Measurements from ENCODE around the gene NBPF3. TPM values are rescaled to one million over a fixed set of nuclear protein-coding genes. Genes with fewer than 3 reads are reported as not detected.

NBPF3 gene
- total RNA-seq, 1 experiment from 2014 or later: 21.4 TPM

DNA sequence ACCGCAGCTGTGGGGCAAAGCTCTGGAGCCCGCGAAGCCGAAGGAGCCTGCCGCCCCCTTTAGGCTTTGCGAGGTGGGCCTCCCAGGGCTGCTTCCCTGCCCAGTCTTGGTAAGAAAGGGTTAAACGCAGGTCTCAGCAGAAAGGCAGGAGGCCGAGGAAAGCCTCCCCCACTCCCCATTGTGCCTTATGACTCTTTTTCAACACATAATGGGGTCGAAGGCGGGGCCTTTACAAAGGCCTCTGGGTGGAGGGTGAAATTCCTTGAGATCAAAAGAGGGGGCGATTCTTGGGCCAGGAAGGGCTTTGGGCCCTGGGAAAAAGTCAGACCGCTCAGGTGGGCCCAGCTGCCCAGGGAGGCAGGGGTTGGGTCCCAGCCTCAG is 70.2 kb downstream of the NBPF3 start:
- H3K27me3 Mint-ChIP-seq (ENCODE audit: low read depth): peaks cover 21% of the 10 kb centered on the region
- peaks cover 35% of the 10 kb centered on the region for H3K4me1 Mint-ChIP-seq
- ChIA-PET POLR2A (no interaction called here), CTCF (interaction anchor here (0.7 to 6.0 kb wide), 19 partner anchors 9 to 255 kb away, joined by 3 to 62 read pairs (median 6); no protein-coding TSS in a partner anchor)
- H3K36me3 Mint-ChIP-seq: peaks cover 3% of the 10 kb centered on the region; the same call in 1 of the 2 replicates
- no peak for TF ChIP-seq ZNF423 (CRISPR knock-in tag; IDR thresholded peaks at IDR 0.05)
- TF ChIP-seq SP1 (CRISPR knock-in tag; conservative IDR thresholded peaks at IDR 0.05): peak; percentile 46
- peak; percentile 10 for TF ChIP-seq MAX (CRISPR knock-in tag; IDR thresholded peaks at IDR 0.05)
- 0 out of 2 replicates have a peak, but pooled peaks have one; percentile 23 for TF ChIP-seq CREM (CRISPR knock-in tag; IDR thresholded peaks at IDR 0.05)
- H3K4me3 Mint-ChIP-seq: peak overlapping the region; percentile 68
- DNase-seq (ENCODE audit: low spot score) (peak; percentile 64), ATAC-seq (peak; percentile 44)
- no peaks in the 10 kb centered on the region for H3K9me3 Mint-ChIP-seq
- peak overlapping the region; percentile 86 for H3K27ac Mint-ChIP-seq

DNA sequence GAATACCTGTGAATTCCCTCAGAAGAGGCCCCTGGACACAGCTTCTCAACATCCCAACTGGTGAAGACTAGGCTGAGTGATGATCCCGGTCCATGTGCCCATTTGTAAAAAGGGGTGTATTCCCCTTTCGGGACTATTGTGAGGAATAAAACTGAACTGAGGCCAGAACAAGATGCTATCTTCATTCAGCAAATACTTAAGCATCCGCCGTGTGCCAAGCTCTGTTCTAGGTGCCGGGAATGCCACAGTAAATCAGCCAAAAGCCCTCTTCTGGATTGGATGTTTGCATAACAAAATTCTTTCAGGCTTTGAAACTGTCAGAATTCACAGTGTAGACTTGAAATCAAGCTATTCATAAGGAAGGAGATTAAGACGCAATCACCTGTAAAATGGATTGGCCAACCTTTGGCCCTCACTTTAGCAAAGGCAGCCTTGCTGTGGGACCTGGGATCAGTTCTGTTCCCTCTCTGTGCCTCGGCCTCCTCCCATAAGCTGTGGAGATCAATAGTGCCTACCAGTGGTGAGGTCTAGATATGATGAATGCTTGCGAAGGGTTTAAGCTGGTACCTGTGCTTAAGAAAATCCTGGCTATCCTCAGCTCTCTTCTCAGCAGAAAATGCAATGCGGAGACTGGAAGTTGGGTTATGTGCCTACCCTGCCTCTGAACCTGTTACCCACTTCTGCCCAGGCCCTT is 71.1 kb downstream of the NBPF3 start:
- Mint-ChIP-seq H3K27me3 (ENCODE audit: low read depth) (peaks cover 21% of the 10 kb centered on the region), H3K4me3 (peak overlapping the region; percentile 68), H3K4me1 (peaks cover 40% of the 10 kb centered on the region), H3K9me3 (no peaks in the 10 kb centered on the region), H3K36me3 (peaks cover 3% of the 10 kb centered on the region; the same call in 1 of the 2 replicates), H3K27ac (peak overlapping the region; percentile 86; the same call in 1 of the 2 replicates)
- no peak for DNase-seq (ENCODE audit: low spot score)
- no peak for TF ChIP-seq ZNF317 (CRISPR knock-in tag; IDR thresholded peaks at IDR 0.05; ENCODE audit: borderline replicate concordance, low read depth)
- TF ChIP-seq, protein P1, sequence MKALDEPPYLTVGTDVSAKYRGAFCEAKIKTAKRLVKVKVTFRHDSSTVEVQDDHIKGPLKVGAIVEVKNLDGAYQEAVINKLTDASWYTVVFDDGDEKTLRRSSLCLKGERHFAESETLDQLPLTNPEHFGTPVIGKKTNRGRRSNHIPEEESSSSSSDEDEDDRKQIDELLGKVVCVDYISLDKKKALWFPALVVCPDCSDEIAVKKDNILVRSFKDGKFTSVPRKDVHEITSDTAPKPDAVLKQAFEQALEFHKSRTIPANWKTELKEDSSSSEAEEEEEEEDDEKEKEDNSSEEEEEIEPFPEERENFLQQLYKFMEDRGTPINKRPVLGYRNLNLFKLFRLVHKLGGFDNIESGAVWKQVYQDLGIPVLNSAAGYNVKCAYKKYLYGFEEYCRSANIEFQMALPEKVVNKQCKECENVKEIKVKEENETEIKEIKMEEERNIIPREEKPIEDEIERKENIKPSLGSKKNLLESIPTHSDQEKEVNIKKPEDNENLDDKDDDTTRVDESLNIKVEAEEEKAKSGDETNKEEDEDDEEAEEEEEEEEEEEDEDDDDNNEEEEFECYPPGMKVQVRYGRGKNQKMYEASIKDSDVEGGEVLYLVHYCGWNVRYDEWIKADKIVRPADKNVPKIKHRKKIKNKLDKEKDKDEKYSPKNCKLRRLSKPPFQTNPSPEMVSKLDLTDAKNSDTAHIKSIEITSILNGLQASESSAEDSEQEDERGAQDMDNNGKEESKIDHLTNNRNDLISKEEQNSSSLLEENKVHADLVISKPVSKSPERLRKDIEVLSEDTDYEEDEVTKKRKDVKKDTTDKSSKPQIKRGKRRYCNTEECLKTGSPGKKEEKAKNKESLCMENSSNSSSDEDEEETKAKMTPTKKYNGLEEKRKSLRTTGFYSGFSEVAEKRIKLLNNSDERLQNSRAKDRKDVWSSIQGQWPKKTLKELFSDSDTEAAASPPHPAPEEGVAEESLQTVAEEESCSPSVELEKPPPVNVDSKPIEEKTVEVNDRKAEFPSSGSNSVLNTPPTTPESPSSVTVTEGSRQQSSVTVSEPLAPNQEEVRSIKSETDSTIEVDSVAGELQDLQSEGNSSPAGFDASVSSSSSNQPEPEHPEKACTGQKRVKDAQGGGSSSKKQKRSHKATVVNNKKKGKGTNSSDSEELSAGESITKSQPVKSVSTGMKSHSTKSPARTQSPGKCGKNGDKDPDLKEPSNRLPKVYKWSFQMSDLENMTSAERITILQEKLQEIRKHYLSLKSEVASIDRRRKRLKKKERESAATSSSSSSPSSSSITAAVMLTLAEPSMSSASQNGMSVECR (CRISPR knock-in tag; IDR thresholded peaks at IDR 0.05; ENCODE audit: borderline replicate concordance): 0 out of 2 replicates have a peak, but pooled peaks have one; percentile 24
- no peak for ATAC-seq
- CTCF ChIA-PET: interaction anchor here (0.6 to 6.0 kb wide), 18 partner anchors 8 to 266 kb away, joined by 3 to 62 read pairs (median 6); no protein-coding TSS in a partner anchor
- POLR2A ChIA-PET: no interaction called here

- CTCF ChIA-PET: interaction anchor here (0.6 to 6.0 kb wide), 18 partner anchors 10 to 267 kb away, joined by 3 to 62 read pairs (median 5); no protein-coding TSS in a partner anchor
- TF ChIP-seq ZNF671 (CRISPR knock-in tag; IDR thresholded peaks at IDR 0.05) (no peak), ATF6 (CRISPR knock-in tag; IDR thresholded peaks at IDR 0.05) (no peak), USF1 (CRISPR knock-in tag; IDR thresholded peaks at IDR 0.05) (no peak), TEAD1 (CRISPR knock-in tag; IDR thresholded peaks at IDR 0.05) (0 out of 2 replicates have a peak, but pooled peaks have one; percentile 28), GTF2I (CRISPR knock-in tag; conservative IDR thresholded peaks at IDR 0.05) (no peak), FOXK1 (CRISPR knock-in tag; IDR thresholded peaks at IDR 0.05) (no peak)
- TF ChIP-seq, protein P1 (CRISPR knock-in tag; IDR thresholded peaks at IDR 0.05; ENCODE audit: borderline replicate concordance): no peak
- Mint-ChIP-seq H3K9me3 (no peaks in the 10 kb centered on the region), H3K27me3 (ENCODE audit: low read depth) (peaks cover 18% of the 10 kb centered on the region), H3K27ac (no peak overlapping the region), H3K36me3 (peaks cover 3% of the 10 kb centered on the region; the same call in 1 of the 2 replicates), H3K4me1 (peaks cover 48% of the 10 kb centered on the region), H3K4me3 (no peak overlapping the region; the same call in 1 of the 2 replicates)
- no peak for DNase-seq (ENCODE audit: low spot score)
- ATAC-seq: no peak
- POLR2A ChIA-PET: no interaction called here
Observed at GRCh38 chr1:21511579-21512522, 71.9 kb downstream of the NBPF3 start.

Measured in WTC11 (cell line).